ENCODE results near the gene TSKS. TPM values are rescaled to one million over a fixed set of nuclear protein-coding genes. Genes with fewer than 3 reads are reported as not detected.
A peak's percentile ranks its signal among the peaks of the same experiment; 100 is the strongest.

TSKS gene
- polyA plus RNA-seq, 1 donor (not counting 4 experiments of a cell fraction or from before 2014, with no cell fraction given) = 1.9 TPM

- Histone ChIP-seq H3K4me1 (ENCODE audit: control insufficient read depth, extremely low read depth, insufficient read depth, low read length) (peaks cover 14% of the 10 kb centered on the region), H3K79me2 (ENCODE audit: control insufficient read depth, insufficient read depth, low read length) (no peaks in the 10 kb centered on the region), H2AFZ (ENCODE audit: control insufficient read depth, low read length) (no peak overlapping the region), H3K27me3 (ENCODE audit: control insufficient read depth, extremely low read depth, insufficient read depth, low read length) (no peaks in the 10 kb centered on the region), H4K20me1 (ENCODE audit: control insufficient read depth, extremely low read depth, insufficient read depth, low read length) (no peaks in the 10 kb centered on the region), H3K4me3 (ENCODE audit: control insufficient read depth in 2 of 3, extremely low read depth in 1 of 3, insufficient read depth in 2 of 3, low read depth in 1 of 3, low read length in 3 of 3) (no peak overlapping the region), H3K36me3 (ENCODE audit: control insufficient read depth in 2 of 2, extremely low read depth in 1 of 2, insufficient read depth in 2 of 2, low read length in 2 of 2) (peaks cover 8 to 11% of the 10 kb centered on the region in 2 experiments), H3K4me2 (ENCODE audit: control insufficient read depth, extremely low read depth, insufficient read depth, low read depth, low read length) (peak overlapping the region; percentile 91), H3K9me3 (ENCODE audit: control insufficient read depth, low read depth, low read length) (no peaks in the 10 kb centered on the region), H3K9me1 (ENCODE audit: control insufficient read depth, extremely low read depth, insufficient read depth, low read length) (no peaks in the 10 kb centered on the region), H3K9ac (ENCODE audit: control insufficient read depth, extremely low read depth, insufficient read depth, low read length) (no peak overlapping the region), H3K27ac (ENCODE audit: control insufficient read depth, insufficient read depth, low read length) (no peak overlapping the region)
- dilution Hi-C loops (cut with MboI; ENCODE audit: extremely low pct_ligation_motif_present, low sequenced_read_pairs) = no loop called here
- TF ChIP-seq, protein P1, sequence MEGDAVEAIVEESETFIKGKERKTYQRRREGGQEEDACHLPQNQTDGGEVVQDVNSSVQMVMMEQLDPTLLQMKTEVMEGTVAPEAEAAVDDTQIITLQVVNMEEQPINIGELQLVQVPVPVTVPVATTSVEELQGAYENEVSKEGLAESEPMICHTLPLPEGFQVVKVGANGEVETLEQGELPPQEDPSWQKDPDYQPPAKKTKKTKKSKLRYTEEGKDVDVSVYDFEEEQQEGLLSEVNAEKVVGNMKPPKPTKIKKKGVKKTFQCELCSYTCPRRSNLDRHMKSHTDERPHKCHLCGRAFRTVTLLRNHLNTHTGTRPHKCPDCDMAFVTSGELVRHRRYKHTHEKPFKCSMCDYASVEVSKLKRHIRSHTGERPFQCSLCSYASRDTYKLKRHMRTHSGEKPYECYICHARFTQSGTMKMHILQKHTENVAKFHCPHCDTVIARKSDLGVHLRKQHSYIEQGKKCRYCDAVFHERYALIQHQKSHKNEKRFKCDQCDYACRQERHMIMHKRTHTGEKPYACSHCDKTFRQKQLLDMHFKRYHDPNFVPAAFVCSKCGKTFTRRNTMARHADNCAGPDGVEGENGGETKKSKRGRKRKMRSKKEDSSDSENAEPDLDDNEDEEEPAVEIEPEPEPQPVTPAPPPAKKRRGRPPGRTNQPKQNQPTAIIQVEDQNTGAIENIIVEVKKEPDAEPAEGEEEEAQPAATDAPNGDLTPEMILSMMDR (optimal IDR thresholded peaks at IDR 0.05 in 1 of 3, IDR thresholded peaks at IDR 0.05 in 1 of 3, conservative IDR thresholded peaks at IDR 0.05 in 1 of 3; ENCODE audit: extremely low read depth in 1 of 3, insufficient read depth in 2 of 3, low read length in 3 of 3) = no peak
- TF ChIP-seq EZH2 (IDR thresholded peaks at IDR 0.05; ENCODE audit: low read length) = no peak
- FAIRE-seq (no peak), DNase-seq (ENCODE audit: low read depth, low spot score) (no peak)
These were observed 45.0 kb upstream of the TSKS start for GRCh38 chr19:49807904-49808675.

GRCh38 chr19:49807058-49807903 lies 44.2 kb upstream of the TSKS start:
- Histone ChIP-seq H3K36me3 (ENCODE audit: control insufficient read depth in 2 of 2, extremely low read depth in 1 of 2, insufficient read depth in 2 of 2, low read length in 2 of 2) (peaks cover 8 to 17% of the 10 kb centered on the region in 2 experiments), H3K79me2 (ENCODE audit: control insufficient read depth, insufficient read depth, low read length) (no peaks in the 10 kb centered on the region), H4K20me1 (ENCODE audit: control insufficient read depth, extremely low read depth, insufficient read depth, low read length) (no peaks in the 10 kb centered on the region), H3K4me3 (ENCODE audit: control insufficient read depth in 2 of 3, extremely low read depth in 1 of 3, insufficient read depth in 2 of 3, low read depth in 1 of 3, low read length in 3 of 3) (no peak overlapping the region), H3K4me2 (ENCODE audit: control insufficient read depth, extremely low read depth, insufficient read depth, low read depth, low read length) (no peak overlapping the region), H2AFZ (ENCODE audit: control insufficient read depth, low read length) (no peak overlapping the region), H3K9me1 (ENCODE audit: control insufficient read depth, extremely low read depth, insufficient read depth, low read length) (no peaks in the 10 kb centered on the region), H3K27ac (ENCODE audit: control insufficient read depth, insufficient read depth, low read length) (no peak overlapping the region), H3K9me3 (ENCODE audit: control insufficient read depth, low read depth, low read length) (no peaks in the 10 kb centered on the region), H3K27me3 (ENCODE audit: control insufficient read depth, extremely low read depth, insufficient read depth, low read length) (no peaks in the 10 kb centered on the region), H3K4me1 (ENCODE audit: control insufficient read depth, extremely low read depth, insufficient read depth, low read length) (peaks cover 10% of the 10 kb centered on the region), H3K9ac (ENCODE audit: control insufficient read depth, extremely low read depth, insufficient read depth, low read length) (no peak overlapping the region)
- FAIRE-seq = no peak
- TF ChIP-seq, protein P1 (optimal IDR thresholded peaks at IDR 0.05 in 1 of 3, IDR thresholded peaks at IDR 0.05 in 1 of 3, conservative IDR thresholded peaks at IDR 0.05 in 1 of 3; ENCODE audit: extremely low read depth in 1 of 3, insufficient read depth in 2 of 3, low read length in 3 of 3) = no peak
- TF ChIP-seq EZH2 (IDR thresholded peaks at IDR 0.05; ENCODE audit: low read length) = no peak
- dilution Hi-C loops (cut with MboI; ENCODE audit: extremely low pct_ligation_motif_present, low sequenced_read_pairs) = no loop called here
- DNase-seq (ENCODE audit: low read depth, low spot score) = no peak
